Mesenchymal stem cell (in vitro differentiated cells and primary cell): Measurements from ENCODE around the gene SERINC5.
A peak's percentile ranks its signal among the peaks of the same experiment; 100 is the strongest.
"Not testable (repeated sequence)": the region's sequence is repeated elsewhere in the genome, so short reads cannot be mapped to it uniquely, and the experiment has no call there.

Source experiments
- DNase-seq: peaks from one replicate; pipeline ENCODE4 v3.0.0-alpha.2; 2013
- H2AFZ ChIP-seq: one replicate; pipeline ENCODE4 v1.6.1; 2013; ENCODE audit warnings: low read depth, mild to moderate bottlenecking, control low read depth, inconsistent platforms, low read length, moderate library complexity
- H2AK5ac ChIP-seq: 2 replicates; pipeline ENCODE4 v1.6.1; 2013; ENCODE audit warnings: low read length, moderate library complexity, mild to moderate bottlenecking, inconsistent platforms; ENCODE audit not compliant: severe bottlenecking
- H2BK120ac ChIP-seq: one replicate; pipeline ENCODE4 v1.6.1; 2013; ENCODE audit warnings: low read depth, mild to moderate bottlenecking, inconsistent platforms, low read length, moderate library complexity
- H2BK12ac ChIP-seq, 2 experiments: one replicate each; pipeline ENCODE4 v1.6.1; 2013; ENCODE audit warnings: inconsistent platforms in 2 of 2, low read length in 2 of 2, mild to moderate bottlenecking in 2 of 2, moderate library complexity in 2 of 2, control low read depth in 1 of 2
- H2BK15ac ChIP-seq: one replicate; pipeline ENCODE4 v1.6.1; 2013; ENCODE audit warnings: mild to moderate bottlenecking, low read depth, inconsistent platforms; ENCODE audit not compliant: poor library complexity, severe bottlenecking
- H2BK5ac ChIP-seq: 2 replicates; pipeline ENCODE4 v1.6.1; 2013; ENCODE audit warnings: low read depth, mild to moderate bottlenecking, low read length, control low read depth, inconsistent platforms; ENCODE audit not compliant: poor library complexity, severe bottlenecking
- H3K14ac ChIP-seq, 2 experiments: one replicate each; pipeline ENCODE4 v1.6.1; 2013; ENCODE audit warnings: inconsistent platforms in 2 of 2, low read length in 2 of 2, control low read depth in 1 of 2, mild to moderate bottlenecking in 1 of 2, moderate library complexity in 1 of 2
- H3K18ac ChIP-seq, 2 experiments: one replicate each; pipeline ENCODE4 v1.6.1; 2013; ENCODE audit warnings: inconsistent platforms in 2 of 2, low read length in 2 of 2, control low read depth in 1 of 2, low read depth in 1 of 2, mild to moderate bottlenecking in 1 of 2
- H3K23ac ChIP-seq, 2 experiments: one replicate each; pipeline ENCODE4 v1.6.1; 2013; ENCODE audit warnings: inconsistent platforms in 2 of 2, low read length in 2 of 2, mild to moderate bottlenecking in 2 of 2, moderate library complexity in 2 of 2, control low read depth in 1 of 2
- H3K27ac ChIP-seq: 2 replicates; pipeline ENCODE4 v1.5.1; 2013; ENCODE audit warnings: mild to moderate bottlenecking, moderate library complexity, low read length, control low read depth, inconsistent platforms; ENCODE audit not compliant: poor library complexity, severe bottlenecking
- H3K27me3 ChIP-seq, 2 experiments: 2 replicates each; pipeline versions ENCODE4 v1.6.1 to v1.7.0; 2013; ENCODE audit warnings: low read length in 2 of 2, mild to moderate bottlenecking in 2 of 2, moderate library complexity in 2 of 2, control low read depth in 1 of 2, inconsistent platforms in 1 of 2; ENCODE audit not compliant: control insufficient read depth in 1 of 2, insufficient read depth in 1 of 2
- H3K36me3 ChIP-seq, 2 experiments: 2 replicates each; pipeline versions ENCODE4 v1.6.1 to v1.7.0; 2013; ENCODE audit warnings: low read length in 2 of 2, control low read depth in 1 of 2, inconsistent platforms in 1 of 2, low read depth in 1 of 2, mild to moderate bottlenecking in 1 of 2; ENCODE audit not compliant: insufficient read depth in 2 of 2, control insufficient read depth in 1 of 2
- H3K4ac ChIP-seq, 2 experiments: one replicate each; pipeline ENCODE4 v1.6.1; 2013; ENCODE audit warnings: inconsistent platforms in 2 of 2, low read length in 2 of 2, mild to moderate bottlenecking in 2 of 2, moderate library complexity in 2 of 2, control low read depth in 1 of 2, low read depth in 1 of 2
- H3K4me1 ChIP-seq: 2 replicates; pipeline ENCODE4 v1.6.1; 2013; ENCODE audit warnings: low read depth, low read length, control low read depth; ENCODE audit not compliant: control insufficient read depth, insufficient read depth
- H3K4me2 ChIP-seq: 2 replicates; pipeline ENCODE4 v1.6.1; 2013; ENCODE audit warnings: low read length, mild to moderate bottlenecking, inconsistent platforms; ENCODE audit not compliant: poor library complexity, severe bottlenecking
- H3K4me3 ChIP-seq, 2 experiments: 2 replicates each; pipeline versions ENCODE4 v1.5.1 to v1.7.0; 2013; ENCODE audit warnings: low read length in 2 of 2, mild to moderate bottlenecking in 2 of 2, control low read depth in 1 of 2, low read depth in 1 of 2; ENCODE audit not compliant: insufficient read depth in 1 of 2
- H3K79me1 ChIP-seq: replicated peaks from 2 replicates; pipeline ENCODE4 v1.6.1; 2013; ENCODE audit warnings: mild to moderate bottlenecking, control low read depth, low read length, inconsistent platforms; ENCODE audit not compliant: poor library complexity, severe bottlenecking
- H3K9ac ChIP-seq: 2 replicates; pipeline ENCODE4 v1.7.0; 2013; ENCODE audit warnings: mild to moderate bottlenecking, low read length, moderate library complexity
- H3K9me3 ChIP-seq: 2 replicates; pipeline ENCODE4 v1.7.0; 2013; ENCODE audit warnings: mild to moderate bottlenecking, low read length; ENCODE audit not compliant: control insufficient read depth
- H4K8ac ChIP-seq: one replicate; pipeline ENCODE4 v1.6.1; 2013; ENCODE audit warnings: inconsistent platforms, mild to moderate bottlenecking, low read length, moderate library complexity
- H4K91ac ChIP-seq: one replicate; pipeline ENCODE4 v1.6.1; 2013; ENCODE audit warnings: mild to moderate bottlenecking, low read length, inconsistent platforms
- WGBS: methylation state at CpG from one replicate; pipeline ENCODE4 v1.1.7; 2013; ENCODE audit warnings: mixed read lengths; 5-methylcytosine and 5-hydroxymethylcytosine counted together

SERINC5 gene

DNA sequence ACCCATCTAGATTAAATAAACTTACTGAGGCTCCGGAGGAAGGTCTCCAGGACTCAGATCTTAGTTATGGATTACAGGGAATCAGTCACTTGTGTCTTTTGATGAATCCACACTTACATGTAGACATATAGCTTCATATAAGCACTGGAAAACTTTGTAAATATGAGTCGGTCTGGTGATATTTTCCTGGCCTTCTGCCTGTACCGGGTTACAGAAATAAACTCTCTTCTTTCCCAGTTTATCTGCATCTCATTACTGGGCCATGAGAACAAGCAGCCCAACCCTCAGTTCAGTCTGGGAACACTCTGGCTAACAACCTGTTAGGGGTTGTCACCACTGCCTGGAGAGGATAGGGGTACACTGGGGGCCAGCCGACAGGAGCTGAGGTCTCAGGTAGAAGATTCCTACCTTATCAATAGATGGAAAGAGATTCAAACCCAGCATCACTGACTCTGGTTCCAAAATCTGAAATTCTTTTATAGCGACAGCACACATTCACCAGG lies 161.6 kb downstream of the SERINC5 start:
- peaks cover 9% of the 10 kb centered on the region for H3K4me1 ChIP-seq
- no peak overlapping the region for H3K4me2 ChIP-seq
- H3K9ac ChIP-seq: no peak overlapping the region
- H3K4ac ChIP-seq: no peak overlapping the region
- H3K27ac ChIP-seq: peak overlapping the region; percentile 31
- H3K4me3 ChIP-seq: no peak overlapping the region
- no peak for DNase-seq
- no peaks in the 10 kb centered on the region for H3K9me3 ChIP-seq
- no peak overlapping the region for H4K91ac ChIP-seq
- no peak overlapping the region for H2BK120ac ChIP-seq
- H3K18ac ChIP-seq: no peak overlapping the region
- 96% methylated on average over 3 of the region's 5 CpGs for WGBS
- no peak overlapping the region for H2BK15ac ChIP-seq
- H3K14ac ChIP-seq: no peak overlapping the region
- H4K8ac ChIP-seq: peak overlapping the region; percentile 42
- H3K79me1 ChIP-seq: no peaks in the 10 kb centered on the region
- H3K36me3 ChIP-seq: no peaks in the 10 kb centered on the region
- H2AFZ ChIP-seq: no peak overlapping the region
- no peak overlapping the region for H2BK12ac ChIP-seq
- H2AK5ac ChIP-seq: no peak overlapping the region
- no peaks in the 10 kb centered on the region for H3K27me3 ChIP-seq
- H3K23ac ChIP-seq: no peak overlapping the region
- H2BK5ac ChIP-seq: no peak overlapping the region

DNA sequence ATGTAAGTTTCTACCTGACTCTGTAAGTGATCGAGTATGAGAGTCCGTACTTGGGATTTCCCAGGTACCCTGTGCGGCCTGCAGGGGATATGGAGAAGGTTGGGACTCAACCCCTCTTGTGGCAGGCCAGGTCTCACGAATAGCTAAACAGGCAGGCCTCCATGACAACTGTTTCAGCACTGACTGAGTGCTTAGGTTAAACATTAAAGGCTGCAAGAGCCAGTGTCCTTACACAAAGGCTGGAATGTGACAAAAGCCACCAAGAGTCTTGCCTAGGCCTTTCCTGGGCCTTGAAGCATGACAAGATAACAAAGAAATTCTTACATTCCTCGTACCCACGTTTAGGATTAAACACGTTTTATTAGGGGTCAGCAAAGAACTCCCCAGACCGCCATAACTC lies 162.1 kb downstream of the SERINC5 start:
- Histone ChIP-seq H2AFZ (no peak overlapping the region), H2BK15ac (no peak overlapping the region), H3K9me3 (no peaks in the 10 kb centered on the region), H3K79me1 (no peaks in the 10 kb centered on the region), H2AK5ac (no peak overlapping the region), H3K4me3 (no peak overlapping the region), H3K27ac (peak overlapping the region; percentile 31), H3K9ac (no peak overlapping the region), H4K91ac (no peak overlapping the region), H3K36me3 (no peaks in the 10 kb centered on the region), H3K27me3 (no peaks in the 10 kb centered on the region), H2BK12ac (no peak overlapping the region), H3K23ac (no peak overlapping the region), H3K18ac (no peak overlapping the region), H2BK120ac (no peak overlapping the region), H2BK5ac (no peak overlapping the region), H3K4me2 (no peak overlapping the region), H3K4me1 (peaks cover 9% of the 10 kb centered on the region), H3K4ac (no peak overlapping the region), H3K14ac (no peak overlapping the region), H4K8ac (no peak overlapping the region)
- no peak for DNase-seq
- WGBS: 44% methylated on average over 8 of the region's 8 CpGs

DNA sequence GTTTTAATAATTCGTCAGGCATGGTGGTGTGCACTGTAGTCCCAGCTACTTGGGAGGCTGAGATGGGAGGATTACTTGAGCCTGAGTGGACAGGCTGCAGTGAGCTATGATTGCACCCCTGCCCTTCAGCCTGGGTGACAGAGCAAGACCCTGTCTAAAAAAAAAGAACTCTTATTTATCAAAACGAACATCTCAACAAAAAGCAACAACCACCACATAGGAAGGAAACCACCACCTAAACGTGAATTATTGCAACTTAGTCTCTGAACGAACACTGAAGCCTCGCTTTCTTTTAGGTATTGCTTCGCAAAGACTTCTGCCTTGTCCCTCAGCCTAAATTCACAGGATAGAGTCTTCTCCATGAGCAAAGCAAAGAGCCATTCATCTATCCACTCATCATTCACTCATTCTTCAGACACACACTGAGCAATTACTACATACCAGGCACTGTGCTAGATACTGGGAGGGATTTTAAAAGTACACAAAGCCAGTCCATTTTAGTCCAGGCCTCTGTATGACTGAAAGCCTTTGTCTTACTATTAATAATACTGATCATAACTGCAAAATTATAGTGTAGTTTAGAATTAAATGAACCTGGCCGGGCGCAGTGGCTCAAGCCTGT lies 163.3 kb downstream of the SERINC5 start:
- Histone ChIP-seq H3K4me2 (no peak overlapping the region), H3K4ac (no peak overlapping the region), H3K79me1 (no peaks in the 10 kb centered on the region), H2BK15ac (no peak overlapping the region), H2BK5ac (no peak overlapping the region), H3K27ac (no peak overlapping the region), H3K18ac (no peak overlapping the region), H3K4me3 (no peak overlapping the region), H3K27me3 (no peaks in the 10 kb centered on the region), H3K9ac (no peak overlapping the region), H4K91ac (no peak overlapping the region), H2BK120ac (no peak overlapping the region), H2AFZ (no peak overlapping the region), H3K9me3 (no peaks in the 10 kb centered on the region), H3K23ac (no peak overlapping the region), H3K4me1 (peaks cover 8% of the 10 kb centered on the region), H3K36me3 (no peaks in the 10 kb centered on the region), H2BK12ac (no peak overlapping the region), H3K14ac (no peak overlapping the region), H4K8ac (no peak overlapping the region), H2AK5ac (no peak overlapping the region)
- DNase-seq: no peak
- 95% methylated on average over 8 of the region's 8 CpGs for WGBS

DNA sequence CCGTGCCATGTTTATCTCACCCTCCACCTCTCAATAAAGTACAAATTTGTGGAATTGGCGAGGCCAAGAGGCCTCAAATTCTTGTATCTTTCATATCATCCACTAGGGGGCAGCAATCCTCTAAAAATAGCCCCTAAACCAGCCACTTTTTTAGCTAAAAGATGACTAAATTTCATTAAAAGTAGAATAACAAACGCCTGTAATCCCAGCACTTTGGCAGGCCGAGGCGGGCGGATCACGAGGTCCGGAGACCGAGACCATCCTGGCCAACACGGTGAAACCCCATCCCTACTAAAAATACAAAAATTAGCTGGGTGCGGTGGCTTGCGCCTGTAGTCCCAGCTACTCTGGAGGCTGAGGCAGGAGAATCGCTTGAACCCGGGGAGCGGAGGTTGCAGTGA lies 164.1 kb downstream of the SERINC5 start:
- H3K23ac ChIP-seq, H3K4ac ChIP-seq, H2AFZ ChIP-seq, H3K9me3 ChIP-seq, H3K14ac ChIP-seq, H4K8ac ChIP-seq, H2AK5ac ChIP-seq, H2BK120ac ChIP-seq, H3K79me1 ChIP-seq, H3K4me2 ChIP-seq, H3K27me3 ChIP-seq, H3K4me1 ChIP-seq, H2BK15ac ChIP-seq, H2BK5ac ChIP-seq, H4K91ac ChIP-seq, H3K27ac ChIP-seq, H3K18ac ChIP-seq, H2BK12ac ChIP-seq, H3K36me3 ChIP-seq: not testable (repeated sequence)
- peak; percentile 57 for DNase-seq
- Histone ChIP-seq H3K4me3 (peak overlapping the region in 1 of 2 experiments; percentile 49), H3K9ac (peak overlapping the region; percentile 77)
- 38% methylated on average over 14 of the region's 15 CpGs for WGBS
